Thyroid gland (tissue), 4 donors: ENCODE results near the gene KCP. TPM values are rescaled to one million over a fixed set of nuclear protein-coding genes. Genes with fewer than 3 reads are reported as not detected.
A peak's percentile ranks its signal among the peaks of the same experiment; 100 is the strongest.

Source experiments
- DNase-seq, 2 donors: peaks; one replicate each; pipeline ENCODE4 v3.0.0-alpha.2; 2019
- H3K27ac ChIP-seq, 3 donors: fragments of 200-600 bp; sonication (generic); 1 replicate in 2 of 3; 2 replicates in 1 of 3; pipeline ENCODE4 v1.5.1; 2016 to 2019; ENCODE audit warnings: mild to moderate bottlenecking in 1 of 3, moderate library complexity in 1 of 3
- H3K27me3 ChIP-seq: fragments of 200-600 bp; sonication (generic); one replicate; pipeline ENCODE4 v1.5.1; 2019
- H3K36me3 ChIP-seq, 2 donors: fragments of 200-600 bp; sonication (generic); one replicate each; pipeline ENCODE4 v1.5.1; 2016 to 2019
- H3K4me1 ChIP-seq, 2 donors: fragments of 200-600 bp; sonication (generic); one replicate each; pipeline ENCODE4 v1.5.1; 2017 to 2019
- H3K4me3 ChIP-seq, 3 donors: fragments of 200-600 bp; sonication (generic); replicated peaks in 1 of 3; 1 replicate in 2 of 3; 2 replicates in 1 of 3; pipeline ENCODE4 v1.5.1; 2016; ENCODE audit warnings: mild to moderate bottlenecking in 1 of 3
- H3K9me3 ChIP-seq: fragments of 200-600 bp; sonication (generic); one replicate; pipeline ENCODE4 v1.5.1; 2017
- POLR2A ChIP-seq, 2 donors: fragments of 450-650 bp; IDR thresholded peaks; one replicate each; pipeline ENCODE4 v1.6.1; 2017; ENCODE audit warnings: antibody characterized with exemption in 2 of 2, mild to moderate bottlenecking in 2 of 2, moderate library complexity in 1 of 2
- WGBS, 2 donors: methylation state at CpG; one replicate each; pipeline ENCODE4 v1.1.5; 2017; 5-methylcytosine and 5-hydroxymethylcytosine counted together
- intact Hi-C: fragments of 100-400 bp; cut with DNase I; formaldehyde crosslinking; loops from one replicate; pipeline ENCODE4 v1.15.1; 2023
- total RNA-seq, 4 donors: library from RNA; depleted of rRNA; stranded (reverse); fragments of >200 nt; gene quantifications; one replicate each; pipeline ENCODE4 v1.2.3, GENCODE V29; 2016
- TF ChIP-seq, protein P1 (sequence below), 6 experiments: fragments of 200-600 bp in 3 of 6; fragments of 450-650 bp in 3 of 6; sonication (generic) in 3 of 6; IDR thresholded peaks; one replicate each; pipeline ENCODE4 v1.5.1; 2016 to 2019; ENCODE audit warnings: antibody characterized with exemption in 6 of 6, mild to moderate bottlenecking in 2 of 6, inconsistent platforms in 1 of 6, moderate library complexity in 1 of 6

Gene KCP
- total RNA-seq, 4 donors from 2014 or later = 0.27 to 0.93 (median 0.61) TPM

- DNase-seq = no peak
- Histone ChIP-seq H3K4me3 (no peak overlapping the region), H3K36me3 (no peaks in the 10 kb centered on the region), H3K9me3 (no peaks in the 10 kb centered on the region), H3K27me3 (peaks cover 8% of the 10 kb centered on the region), H3K4me1 (peaks cover 5 to 12% of the 10 kb centered on the region in 2 donors), H3K27ac (no peak overlapping the region)
- WGBS, 2 donors = 85 to 95% methylated on average over 11 to 18 of the region's 19 CpGs
- no peak for TF ChIP-seq POLR2A (IDR thresholded peaks at IDR 0.05)
- TF ChIP-seq, protein P1, sequence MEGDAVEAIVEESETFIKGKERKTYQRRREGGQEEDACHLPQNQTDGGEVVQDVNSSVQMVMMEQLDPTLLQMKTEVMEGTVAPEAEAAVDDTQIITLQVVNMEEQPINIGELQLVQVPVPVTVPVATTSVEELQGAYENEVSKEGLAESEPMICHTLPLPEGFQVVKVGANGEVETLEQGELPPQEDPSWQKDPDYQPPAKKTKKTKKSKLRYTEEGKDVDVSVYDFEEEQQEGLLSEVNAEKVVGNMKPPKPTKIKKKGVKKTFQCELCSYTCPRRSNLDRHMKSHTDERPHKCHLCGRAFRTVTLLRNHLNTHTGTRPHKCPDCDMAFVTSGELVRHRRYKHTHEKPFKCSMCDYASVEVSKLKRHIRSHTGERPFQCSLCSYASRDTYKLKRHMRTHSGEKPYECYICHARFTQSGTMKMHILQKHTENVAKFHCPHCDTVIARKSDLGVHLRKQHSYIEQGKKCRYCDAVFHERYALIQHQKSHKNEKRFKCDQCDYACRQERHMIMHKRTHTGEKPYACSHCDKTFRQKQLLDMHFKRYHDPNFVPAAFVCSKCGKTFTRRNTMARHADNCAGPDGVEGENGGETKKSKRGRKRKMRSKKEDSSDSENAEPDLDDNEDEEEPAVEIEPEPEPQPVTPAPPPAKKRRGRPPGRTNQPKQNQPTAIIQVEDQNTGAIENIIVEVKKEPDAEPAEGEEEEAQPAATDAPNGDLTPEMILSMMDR (IDR thresholded peaks at IDR 0.05) = no peak
- intact Hi-C loops = loop anchor here (5.0 kb wide), 1 partner anchor 185 kb away; no protein-coding TSS in a partner anchor
These were observed 3.5 kb downstream of the KCP start for GRCh38 chr7:128906766-128907559.

DNA sequence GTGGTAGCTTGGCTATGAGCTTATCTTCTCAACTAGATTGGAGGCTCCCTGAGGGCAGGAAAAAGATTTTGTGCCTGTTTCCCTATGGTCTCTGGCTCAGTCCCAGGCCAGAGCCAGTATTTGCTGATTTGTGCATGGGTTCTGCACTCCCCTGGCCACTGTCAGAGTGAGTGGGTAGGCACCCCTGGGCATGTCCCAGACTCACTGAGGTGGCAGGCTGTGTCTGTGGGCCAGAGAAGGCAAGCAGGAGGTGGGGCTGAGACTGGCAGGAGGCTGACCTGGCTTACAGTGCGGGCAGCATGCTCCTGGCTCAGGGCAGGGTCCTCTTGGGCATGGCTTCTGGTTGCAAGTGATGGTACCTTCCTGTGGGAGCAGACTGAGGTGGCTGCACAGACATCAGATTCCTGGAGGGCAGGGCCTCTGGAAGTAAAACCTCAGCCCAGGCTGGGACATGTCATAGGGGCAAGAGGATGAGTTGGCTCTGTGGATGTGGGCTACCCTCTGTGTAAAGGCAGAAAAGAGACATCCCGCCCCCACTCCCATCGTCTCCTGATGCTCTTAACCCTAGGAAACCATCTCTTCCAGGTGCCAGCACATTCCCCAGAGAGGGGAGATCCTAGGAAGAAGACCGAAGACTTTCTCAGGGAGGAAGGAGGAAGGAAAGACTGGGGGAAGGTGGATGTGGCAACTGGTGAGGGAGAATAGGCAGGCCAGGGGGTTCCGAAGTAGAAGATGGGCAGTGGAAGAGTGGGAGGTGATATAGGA is 4.3 kb downstream of the KCP start:
- Histone ChIP-seq H3K27ac (no peak overlapping the region), H3K4me3 (no peak overlapping the region), H3K27me3 (peaks cover 8% of the 10 kb centered on the region), H3K9me3 (no peaks in the 10 kb centered on the region), H3K36me3 (no peaks in the 10 kb centered on the region), H3K4me1 (peaks cover 5 to 12% of the 10 kb centered on the region in 2 donors)
- no peak for DNase-seq
- intact Hi-C loops = loop anchor here (5.0 kb wide), 1 partner anchor 186 kb away; no protein-coding TSS in a partner anchor
- TF ChIP-seq POLR2A (IDR thresholded peaks at IDR 0.05) = no peak
- TF ChIP-seq, protein P1 (IDR thresholded peaks at IDR 0.05) = no peak
- WGBS, 2 donors = 87 to 89% methylated on average over 4 to 5 of the region's 5 CpGs

- Histone ChIP-seq H3K36me3 (no peaks in the 10 kb centered on the region), H3K27me3 (no peaks in the 10 kb centered on the region)
These were observed 5.9 kb downstream of the KCP start for GRCh38 chr7:128904381-128905197.

DNA sequence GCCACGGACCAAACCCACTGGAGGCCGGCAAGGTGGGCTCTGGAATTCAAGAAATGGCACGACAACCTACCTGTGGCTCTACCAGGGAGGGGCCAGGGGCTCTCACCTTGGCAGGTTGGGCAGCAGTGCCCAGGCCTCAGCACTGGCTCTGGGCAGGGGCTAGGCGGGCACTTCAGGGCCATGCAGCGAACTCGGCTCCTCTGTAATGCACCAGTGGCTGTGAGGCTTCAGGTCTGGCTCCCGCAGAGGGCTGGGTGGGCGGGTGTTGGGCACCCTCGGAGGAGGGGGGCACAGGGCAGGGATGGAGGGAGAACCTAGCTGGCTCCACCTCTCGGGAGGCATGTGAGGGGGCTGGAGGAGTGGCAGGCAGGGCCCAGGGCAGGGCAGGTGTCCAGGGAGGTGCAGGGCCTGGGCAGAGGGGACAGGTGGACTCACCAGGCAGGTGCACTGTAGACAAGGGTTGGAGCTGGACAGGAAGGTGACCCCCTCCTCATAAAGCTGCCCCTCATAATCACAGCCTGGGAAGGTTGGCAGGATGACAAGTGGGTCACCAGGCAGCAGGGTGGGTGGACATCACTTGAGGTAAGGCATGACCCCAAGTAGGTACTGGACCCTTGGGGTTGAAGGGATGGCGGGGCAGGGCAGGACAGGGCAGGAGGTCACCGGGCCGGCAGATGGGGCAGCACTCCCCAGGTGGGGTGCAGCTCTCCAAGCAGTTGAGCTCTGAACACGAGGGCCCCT is 6.7 kb downstream of the KCP start:
- H3K27me3 ChIP-seq = no peaks in the 10 kb centered on the region
- WGBS, 2 donors = 75 to 80% methylated on average over 11 to 14 of the region's 14 CpGs
- no peak for DNase-seq
- H3K4me3 ChIP-seq = no peak overlapping the region
- no peaks in the 10 kb centered on the region for H3K9me3 ChIP-seq
- H3K27ac ChIP-seq = no peak overlapping the region
- H3K4me1 ChIP-seq = no peaks in the 10 kb centered on the region
- intact Hi-C loops = loop anchor here (5.0 kb wide), 1 partner anchor 309 kb away; no protein-coding TSS in a partner anchor
- TF ChIP-seq, protein P1 (IDR thresholded peaks at IDR 0.05) = no peak
- no peak for TF ChIP-seq POLR2A (IDR thresholded peaks at IDR 0.05)
- H3K36me3 ChIP-seq = no peaks in the 10 kb centered on the region

More at GRCh38 chr7:128904381-128905197, 5.9 kb downstream of the KCP start:
- intact Hi-C loops = loop anchor here (5.0 kb wide), 2 partner anchors 188 to 308 kb away; no protein-coding TSS in a partner anchor
- Histone ChIP-seq H3K9me3 (no peaks in the 10 kb centered on the region), H3K27ac (no peak overlapping the region), H3K4me1 (peaks cover under 1% of the 10 kb centered on the region in 2 donors), H3K4me3 (no peak overlapping the region)
- 41 to 51% methylated on average over 8 of the region's 8 CpGs for WGBS, 2 donors
- no peak for TF ChIP-seq POLR2A (IDR thresholded peaks at IDR 0.05)
- TF ChIP-seq, protein P1 (IDR thresholded peaks at IDR 0.05) = peak; percentile 37 to 71 (median 63)
- no peak for DNase-seq
